Measurements from ENCODE around the gene CD37.

GRCh38 chr19:49324801-49325576 lies 10.2 kb upstream of the CD37 start, which contains the start of gene SLC6A16:
- TF ChIP-seq SIN3A (IDR thresholded peaks at IDR 0.05; ENCODE audit: low read depth) (no peak), CTCF (IDR thresholded peaks at IDR 0.05 in 2 of 3, conservative IDR thresholded peaks at IDR 0.05 in 1 of 3; ENCODE audit: borderline replicate concordance in 1 of 3, insufficient read depth in 1 of 3, low read depth in 2 of 3, low read length in 2 of 3) (no peak), POLR2AphosphoS5 (IDR thresholded peaks at IDR 0.05; ENCODE audit: low read depth, low read length) (no peak), MAX (IDR thresholded peaks at IDR 0.05) (no peak), REST (IDR thresholded peaks at IDR 0.05; ENCODE audit: low read depth) (no peak), SP1 (IDR thresholded peaks at IDR 0.05; ENCODE audit: low read depth) (no peak), POLR2A (IDR thresholded peaks at IDR 0.05; ENCODE audit: borderline replicate concordance, extremely low read depth, insufficient read depth, insufficient read length) (no peak), RAD21 (IDR thresholded peaks at IDR 0.05; ENCODE audit: low read depth) (no peak)
